Measurements from ENCODE around the gene FERMT2.

FERMT2 gene, protein sequence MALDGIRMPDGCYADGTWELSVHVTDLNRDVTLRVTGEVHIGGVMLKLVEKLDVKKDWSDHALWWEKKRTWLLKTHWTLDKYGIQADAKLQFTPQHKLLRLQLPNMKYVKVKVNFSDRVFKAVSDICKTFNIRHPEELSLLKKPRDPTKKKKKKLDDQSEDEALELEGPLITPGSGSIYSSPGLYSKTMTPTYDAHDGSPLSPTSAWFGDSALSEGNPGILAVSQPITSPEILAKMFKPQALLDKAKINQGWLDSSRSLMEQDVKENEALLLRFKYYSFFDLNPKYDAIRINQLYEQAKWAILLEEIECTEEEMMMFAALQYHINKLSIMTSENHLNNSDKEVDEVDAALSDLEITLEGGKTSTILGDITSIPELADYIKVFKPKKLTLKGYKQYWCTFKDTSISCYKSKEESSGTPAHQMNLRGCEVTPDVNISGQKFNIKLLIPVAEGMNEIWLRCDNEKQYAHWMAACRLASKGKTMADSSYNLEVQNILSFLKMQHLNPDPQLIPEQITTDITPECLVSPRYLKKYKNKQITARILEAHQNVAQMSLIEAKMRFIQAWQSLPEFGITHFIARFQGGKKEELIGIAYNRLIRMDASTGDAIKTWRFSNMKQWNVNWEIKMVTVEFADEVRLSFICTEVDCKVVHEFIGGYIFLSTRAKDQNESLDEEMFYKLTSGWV

DNA sequence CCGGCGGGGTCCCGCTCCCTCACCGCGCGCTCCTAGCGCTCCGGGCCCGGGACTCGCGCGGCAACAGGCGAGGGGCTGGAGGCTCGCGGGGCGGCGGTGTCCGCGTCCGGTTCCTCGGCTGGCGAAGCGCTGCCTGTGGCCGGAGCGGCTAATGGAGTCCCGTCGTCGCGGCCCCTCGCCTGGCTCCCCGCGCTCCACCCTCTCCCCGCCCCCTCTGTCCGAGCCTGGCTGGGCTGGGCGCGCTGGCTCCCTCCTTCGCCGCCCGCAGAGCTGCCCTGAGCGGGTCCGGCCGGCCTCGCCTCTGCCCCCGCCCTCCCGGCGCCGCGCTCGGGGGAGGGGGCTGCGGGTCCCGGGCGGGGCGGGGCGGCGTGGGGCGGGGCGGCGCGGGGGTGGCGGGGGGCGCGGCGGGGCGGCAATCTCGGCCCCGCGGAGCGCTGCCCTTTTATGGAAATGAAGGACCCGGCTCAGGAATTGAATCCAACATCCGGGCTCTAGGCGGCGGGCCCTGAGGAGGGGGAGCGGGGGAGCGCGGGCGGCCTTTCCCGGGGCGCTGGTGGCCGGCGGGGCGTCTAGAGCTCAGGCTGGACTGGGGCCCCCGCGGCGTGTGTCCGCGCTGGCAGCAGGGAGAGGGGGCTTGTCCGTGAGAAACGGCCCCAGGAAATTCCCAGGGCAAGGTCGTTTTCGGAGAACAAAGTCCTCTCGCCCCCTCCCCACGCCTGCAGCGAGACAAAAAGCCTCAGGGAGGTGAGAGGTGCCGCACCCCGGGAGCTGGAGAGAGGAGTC, at the start of gene FERMT2:
TSS of gene FERMT2 (minus strand) at position 153 of the 783 bp plus-strand sequence. CDS start 482 bp downstream, outside the sequence.
- DNase-seq (ENCODE audit: low read depth, low spot score), result peak; percentile 97

DNA sequence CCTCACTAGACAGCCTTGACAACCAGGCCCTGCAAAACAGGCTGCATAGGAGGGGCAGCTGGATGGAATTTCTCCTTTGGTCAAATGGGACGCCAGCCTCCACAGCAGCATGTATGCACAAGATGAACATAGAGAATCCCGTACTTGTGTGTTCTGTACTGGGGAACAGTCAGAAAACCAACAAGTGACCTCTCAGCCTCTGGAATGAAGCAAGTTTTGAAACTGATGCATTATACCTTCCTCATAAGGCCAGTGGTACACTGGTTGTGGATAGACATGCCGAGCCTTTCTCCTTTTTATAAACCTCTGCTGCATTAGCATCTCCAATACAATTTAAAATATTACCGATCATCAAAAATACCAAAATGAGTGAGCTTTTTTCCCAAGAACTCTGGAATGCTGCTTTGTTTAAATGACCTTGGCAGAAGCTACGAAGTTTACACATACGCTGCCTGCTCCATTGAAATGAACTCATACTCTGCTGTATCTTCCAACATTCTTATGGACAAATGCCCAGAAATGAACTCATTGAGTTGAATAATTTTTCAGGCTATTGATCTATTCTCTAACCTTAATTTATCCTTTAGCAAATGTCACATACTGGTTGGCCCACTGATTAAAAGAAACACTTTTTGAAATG, 47.6 kb upstream of the FERMT2 start:
- peak; percentile 58 for DNase-seq (ENCODE audit: low read depth, low spot score)

DNA sequence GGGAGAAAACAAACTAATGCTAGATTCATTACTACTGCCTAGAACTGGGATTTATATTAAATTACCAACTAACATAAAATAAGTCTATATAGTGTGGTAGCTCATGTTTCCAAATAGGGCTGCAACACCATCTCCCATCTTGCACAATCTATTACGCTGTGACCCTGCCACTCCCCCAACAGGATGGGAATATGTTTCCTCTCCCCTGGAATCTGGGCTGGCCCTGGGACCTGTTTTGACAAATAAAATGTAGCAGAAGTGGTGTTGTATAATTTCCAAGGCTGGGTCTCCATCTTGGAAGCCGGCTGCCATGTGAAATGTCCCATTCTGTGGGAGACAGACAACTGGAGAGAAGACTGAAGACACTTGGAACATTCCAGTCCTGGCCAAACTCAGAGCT, 45.6 kb upstream of the FERMT2 start:
- DNase-seq (ENCODE audit: low read depth, low spot score), result no peak

DNA sequence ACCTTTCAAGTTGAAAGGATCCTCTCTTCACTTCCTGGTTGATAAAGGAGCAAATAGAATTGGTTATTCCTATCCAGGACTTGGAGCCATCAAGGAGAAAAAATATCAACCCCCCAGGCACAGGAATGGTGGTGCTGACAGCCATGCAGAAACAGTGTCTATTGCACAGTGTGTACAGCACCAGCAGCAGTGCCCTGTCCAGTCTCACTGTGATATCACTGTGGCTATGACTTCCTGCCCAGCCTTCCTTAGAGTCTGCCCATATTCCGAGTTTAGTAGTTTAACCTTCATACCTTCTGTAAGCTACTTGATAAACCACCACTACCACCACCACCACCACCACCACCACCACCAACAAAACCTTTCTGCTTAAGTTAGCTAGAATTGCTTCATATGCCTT, 45.1 kb upstream of the FERMT2 start:
- no peak for DNase-seq (ENCODE audit: low read depth, low spot score)

DNA sequence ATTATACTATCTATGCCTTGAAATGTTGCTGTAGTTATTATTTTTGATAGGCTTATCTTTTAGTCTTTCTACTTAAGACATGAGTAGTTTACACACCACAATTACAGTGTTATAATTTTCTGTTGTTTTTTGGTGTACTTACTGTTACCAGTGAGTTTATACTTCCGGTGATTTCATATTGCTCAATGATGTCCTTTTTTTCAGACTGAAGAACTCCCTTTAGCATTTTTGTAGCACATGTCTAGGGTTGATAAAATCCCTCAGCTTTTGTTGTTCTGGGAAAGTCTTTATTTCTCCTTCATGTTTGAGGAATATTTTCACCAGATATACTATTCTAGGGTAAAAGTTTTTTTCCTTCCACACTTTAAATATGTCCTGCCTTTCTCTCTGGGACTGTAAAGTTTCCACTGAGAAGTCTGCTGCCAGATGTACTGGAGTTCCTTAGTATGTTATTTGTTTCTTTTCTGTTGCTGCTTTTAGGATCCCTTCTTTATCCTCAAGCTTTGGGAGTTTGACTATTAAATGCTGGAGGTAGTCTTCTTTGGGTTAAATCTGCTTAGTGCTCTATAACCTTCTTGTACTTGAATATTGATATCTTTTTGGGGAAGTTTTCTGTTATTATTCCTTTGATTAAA, 41.5 kb upstream of the FERMT2 start:
- no peak for DNase-seq (ENCODE audit: low read depth, low spot score)

DNA sequence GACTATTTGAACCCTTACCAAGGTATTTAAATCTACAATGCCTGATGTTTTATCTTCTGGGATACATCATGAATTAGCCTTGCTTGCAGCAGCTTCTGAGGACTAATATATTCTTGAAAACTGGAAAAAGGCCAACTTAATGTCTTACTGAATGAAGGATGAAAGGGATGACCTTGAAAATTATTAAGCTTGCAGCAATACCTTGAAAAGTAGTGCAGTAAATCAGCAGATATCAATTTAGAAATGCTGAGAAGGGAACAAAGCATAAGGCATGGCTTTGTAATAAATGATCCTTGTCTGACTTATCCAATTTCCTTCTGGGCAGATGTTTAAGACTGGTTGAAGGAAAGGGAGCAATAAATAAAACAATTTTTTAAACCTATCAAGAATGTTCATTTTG, 37.3 kb upstream of the FERMT2 start:
- DNase-seq (ENCODE audit: low read depth, low spot score), result no peak

DNA sequence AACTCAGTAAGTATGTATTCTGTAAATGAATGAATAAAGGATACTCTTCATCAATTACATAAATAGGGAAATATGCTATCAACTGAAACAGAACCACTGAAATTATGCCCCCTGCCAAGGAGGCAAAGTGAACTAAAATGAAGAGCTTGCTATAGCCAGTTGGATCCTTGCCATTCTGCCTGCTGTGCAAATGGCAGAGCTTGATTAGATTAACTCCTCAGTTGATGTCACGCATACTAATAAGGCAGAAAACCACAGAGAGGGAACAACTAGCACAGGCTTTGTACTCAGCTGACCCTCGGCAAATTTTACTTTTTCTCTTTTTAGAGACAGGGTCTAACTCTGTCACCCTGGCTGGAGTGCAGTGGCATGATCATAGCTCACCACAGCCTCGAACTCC, 36.7 kb upstream of the FERMT2 start:
- peak; percentile 75 for DNase-seq (ENCODE audit: low read depth, low spot score)

DNA sequence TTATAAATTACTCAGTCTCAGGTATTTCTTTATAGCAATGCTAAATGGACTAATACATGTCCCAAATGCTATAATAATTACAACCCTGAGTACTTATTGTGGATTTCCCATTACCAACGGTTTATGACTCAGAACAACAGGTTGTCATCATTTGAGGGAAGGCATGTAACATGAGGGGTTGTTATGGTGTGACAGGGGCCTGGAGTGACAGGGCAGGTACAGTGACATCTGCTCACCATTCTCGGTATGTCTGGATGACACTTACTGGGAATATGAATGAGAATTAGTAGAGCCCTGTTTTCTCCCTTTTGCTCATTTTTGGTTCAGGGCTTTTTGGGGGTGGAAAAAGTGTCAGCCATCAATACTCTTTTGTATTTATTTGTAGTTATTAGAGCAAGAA, 36.2 kb upstream of the FERMT2 start:
- no peak for DNase-seq (ENCODE audit: low read depth, low spot score)

DNA sequence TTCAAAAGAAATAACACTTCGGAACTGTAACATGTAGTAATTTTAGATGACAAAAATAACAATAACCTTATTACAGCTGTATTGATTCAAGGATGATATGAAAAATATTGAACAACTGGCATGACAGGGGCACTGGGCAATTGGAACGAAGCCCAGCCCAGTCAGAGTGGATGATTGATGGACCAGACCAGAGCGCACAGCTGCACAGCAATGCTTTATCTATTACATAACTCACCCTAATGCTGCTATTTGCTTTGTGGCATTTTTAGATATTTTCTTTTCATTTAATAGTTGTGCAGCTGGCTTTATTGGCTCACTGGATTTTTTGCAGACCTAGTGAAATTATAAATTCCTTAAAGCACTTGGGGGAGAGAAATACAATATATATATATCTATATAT, 26.9 kb upstream of the FERMT2 start:
- DNase-seq (ENCODE audit: low read depth, low spot score), result no peak

DNA sequence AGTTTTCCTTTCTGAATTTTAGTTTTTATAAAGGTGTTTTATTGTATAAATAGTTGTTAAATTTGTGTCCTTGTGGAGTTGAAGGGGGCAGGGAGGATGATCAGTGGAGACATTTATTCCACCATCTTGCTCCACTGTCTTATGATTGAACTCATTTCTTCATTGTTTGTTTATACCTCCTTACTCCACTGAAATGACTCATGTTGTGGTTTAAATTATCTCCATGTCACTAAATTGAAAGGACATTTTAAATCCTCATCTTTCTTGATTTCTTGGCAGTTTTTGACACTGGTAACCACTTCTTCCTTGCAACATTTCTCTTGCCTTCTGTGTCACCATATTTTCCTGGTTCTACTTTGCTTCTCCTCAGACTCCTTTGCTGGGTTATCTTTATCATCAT, 23.6 kb upstream of the FERMT2 start:
- DNase-seq (ENCODE audit: low read depth, low spot score), result no peak

DNA sequence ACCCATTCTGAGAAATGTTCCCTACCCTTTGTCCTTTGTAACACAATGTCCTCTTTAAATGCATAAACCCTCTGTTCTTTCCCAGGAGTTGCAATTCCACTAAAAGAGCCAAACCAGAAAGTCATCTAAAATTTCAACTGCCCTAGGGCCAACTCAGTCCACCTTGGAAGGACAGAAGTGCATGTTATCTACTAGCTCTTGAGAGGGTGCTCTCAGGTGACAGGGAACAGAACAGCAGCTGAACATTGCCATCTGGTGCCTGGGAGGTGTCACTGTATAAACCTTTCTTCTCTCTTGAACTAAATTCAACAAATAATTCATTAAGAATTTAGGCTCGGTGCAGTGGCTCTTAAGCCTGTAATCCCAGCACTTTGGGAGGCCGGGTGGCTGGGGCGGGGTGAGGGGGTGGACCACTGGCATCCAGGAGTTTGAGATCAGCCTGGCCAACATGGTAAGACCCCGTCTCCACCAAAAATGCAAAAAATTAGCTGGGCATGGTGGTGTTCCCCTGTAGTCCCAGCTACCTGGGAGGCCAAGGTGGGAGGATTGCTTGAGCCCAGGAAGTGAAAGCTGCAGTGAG, 10.3 kb upstream of the FERMT2 start:
- peak; percentile 47 for DNase-seq (ENCODE audit: low read depth, low spot score)

DNA sequence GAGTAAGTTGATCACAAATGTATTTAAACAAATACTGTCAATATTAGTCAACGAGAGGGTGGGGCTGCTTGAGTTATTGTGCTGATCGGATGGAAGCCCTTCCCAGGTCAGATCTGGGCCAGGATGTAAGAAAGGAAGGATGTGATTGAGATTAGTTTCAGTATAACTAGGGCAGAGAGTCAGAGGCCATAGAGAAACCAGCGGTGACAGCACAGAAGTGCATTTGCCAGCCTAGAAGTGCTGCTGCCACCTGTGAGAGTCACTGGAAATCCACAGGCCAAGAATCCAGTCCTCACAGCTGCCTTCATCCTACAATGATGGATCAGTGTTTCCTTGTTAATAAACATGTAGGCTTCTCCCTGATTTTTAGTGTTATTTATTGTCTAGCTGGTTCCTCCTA, 9.8 kb upstream of the FERMT2 start:
- DNase-seq (ENCODE audit: low read depth, low spot score), result no peak

DNA sequence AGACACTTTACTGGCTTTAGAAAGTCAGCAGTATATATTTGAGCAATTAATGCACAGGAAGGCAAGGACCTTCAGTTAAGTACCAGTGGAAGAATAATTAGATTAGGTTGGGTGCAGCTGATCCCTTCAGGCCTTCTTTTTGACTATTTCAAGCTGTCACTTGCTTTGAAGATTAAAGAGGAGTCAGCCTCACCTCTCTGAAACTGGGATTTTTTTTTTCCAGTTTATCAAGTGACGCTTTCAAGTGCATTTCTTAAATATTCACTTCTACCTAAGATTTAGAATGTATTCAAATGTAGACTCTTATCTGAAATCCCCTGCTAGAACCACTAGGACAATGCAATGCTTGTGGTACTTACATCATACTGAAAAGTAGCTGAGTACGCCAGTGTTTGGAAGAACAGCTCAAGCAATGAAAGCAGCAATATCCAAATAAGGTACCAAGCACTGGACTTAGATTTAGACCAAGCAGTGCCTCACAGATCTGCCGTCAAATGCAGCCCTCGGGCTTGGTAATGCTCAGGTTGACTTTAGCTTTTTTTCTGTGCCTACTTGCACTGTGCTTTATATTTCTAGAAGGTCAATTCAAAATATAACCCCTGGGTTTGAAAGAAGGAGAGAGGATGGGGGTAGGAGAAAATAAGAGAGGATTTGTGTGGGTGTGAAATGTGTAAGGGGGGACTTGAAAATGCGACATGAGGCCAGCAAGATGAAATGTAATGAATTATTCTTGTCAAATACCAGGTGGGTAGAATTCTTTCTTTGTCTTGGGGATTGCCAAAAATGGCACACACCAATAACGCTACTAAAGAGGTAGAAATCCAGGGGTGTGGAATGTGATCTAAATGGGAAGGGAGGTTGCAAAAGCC, 3.7 kb upstream of the FERMT2 start:
- DNase-seq (ENCODE audit: low read depth, low spot score), result peak; percentile 78

DNA sequence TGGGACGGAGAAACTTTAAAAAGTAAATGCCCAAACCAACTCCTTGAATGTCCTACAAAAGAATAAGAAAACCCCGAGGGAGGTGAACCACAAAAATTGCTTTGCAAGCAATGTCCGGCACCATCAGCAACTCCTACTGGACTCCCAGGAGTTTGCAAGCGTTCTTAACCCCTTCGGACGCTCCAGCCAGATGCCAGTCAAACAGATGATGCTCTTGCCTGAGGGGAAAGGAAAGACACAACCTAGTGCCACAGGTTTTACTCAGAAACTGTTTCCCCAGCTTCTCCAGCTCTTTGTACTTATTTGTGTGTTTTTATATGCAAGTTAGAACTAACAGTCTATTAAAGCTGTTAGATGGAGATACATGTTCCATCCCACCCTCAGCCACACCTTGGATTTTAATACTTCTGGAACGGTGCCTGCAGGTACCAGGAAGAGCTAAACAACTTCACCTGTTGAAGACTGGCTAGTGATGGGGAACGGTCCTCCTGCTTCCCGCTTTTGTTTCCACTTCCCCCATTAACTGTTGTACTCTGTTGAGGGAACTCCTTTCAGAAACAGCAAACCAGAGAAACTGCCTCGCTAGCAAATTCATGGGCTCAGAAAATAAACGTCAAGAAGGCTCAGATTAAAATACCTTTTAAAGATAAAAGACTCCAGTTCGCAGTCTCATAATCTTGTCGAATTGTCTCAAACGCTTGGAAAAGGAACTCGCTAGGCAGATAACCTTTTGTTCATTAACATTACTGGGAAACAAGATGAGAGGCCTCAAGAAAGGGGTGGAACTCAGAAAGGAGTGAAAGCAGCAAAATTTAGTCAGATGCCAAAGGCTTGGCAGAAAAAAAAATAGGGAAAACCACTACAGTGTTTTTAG, 1.1 kb upstream of the FERMT2 start:
- DNase-seq (ENCODE audit: low read depth, low spot score), result peak; percentile 79

DNA sequence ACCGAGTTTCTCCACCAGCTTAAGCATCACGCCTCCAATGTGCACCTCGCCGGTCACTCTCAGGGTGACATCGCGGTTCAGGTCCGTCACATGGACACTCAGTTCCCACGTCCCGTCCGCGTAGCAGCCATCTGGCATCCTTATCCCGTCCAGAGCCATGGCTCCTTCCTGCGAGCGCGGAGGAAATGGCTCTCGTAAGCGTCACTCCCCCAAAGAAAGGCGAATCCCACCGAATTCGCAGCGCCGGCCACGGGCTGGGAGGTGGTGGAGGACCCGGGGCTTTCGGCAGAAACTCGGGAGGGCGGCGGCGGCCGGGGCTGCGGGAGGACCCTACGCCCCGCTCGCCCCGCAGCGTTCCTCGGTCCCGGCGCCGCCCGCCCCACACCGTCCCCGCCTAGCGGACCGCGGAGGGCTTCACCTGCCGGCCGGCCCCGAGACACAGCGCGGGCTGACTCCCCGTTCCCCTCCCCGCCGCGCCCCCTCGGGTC, 396 bp downstream of the FERMT2 start:
- peak; percentile 70 for DNase-seq (ENCODE audit: low read depth, low spot score)

DNA sequence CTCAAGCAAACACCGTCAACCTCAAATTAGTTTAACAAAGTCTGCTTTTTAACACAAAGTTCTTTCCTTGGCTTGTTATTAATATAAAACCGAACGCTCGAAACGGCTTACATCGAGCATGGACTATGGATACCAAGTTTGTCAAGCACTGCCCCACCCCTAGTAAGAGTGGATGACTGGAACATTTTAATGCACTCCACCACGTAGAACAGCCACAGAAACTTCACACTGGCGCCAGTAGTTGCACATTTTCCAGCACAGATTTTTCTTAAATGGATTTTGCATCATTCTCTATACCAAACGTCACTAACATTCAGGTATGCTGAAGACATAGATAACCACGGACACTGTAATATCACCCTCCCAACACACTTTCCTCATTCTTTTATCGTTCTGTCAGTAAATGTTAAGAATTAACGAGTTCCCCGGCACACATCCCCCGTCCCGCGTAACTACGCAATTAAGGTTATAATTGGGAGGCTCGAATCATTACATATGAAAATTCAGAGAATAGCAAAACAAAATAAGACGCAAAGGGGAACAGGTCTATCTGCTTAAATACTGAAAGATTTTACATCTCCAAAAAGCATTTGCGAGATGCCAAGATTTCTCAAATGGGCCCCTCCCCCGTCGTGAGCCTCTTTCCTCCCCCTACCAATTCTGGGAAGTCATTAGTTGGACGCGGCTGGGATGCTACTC, 990 bp downstream of the FERMT2 start:
- DNase-seq (ENCODE audit: low read depth, low spot score), result peak; percentile 60

DNA sequence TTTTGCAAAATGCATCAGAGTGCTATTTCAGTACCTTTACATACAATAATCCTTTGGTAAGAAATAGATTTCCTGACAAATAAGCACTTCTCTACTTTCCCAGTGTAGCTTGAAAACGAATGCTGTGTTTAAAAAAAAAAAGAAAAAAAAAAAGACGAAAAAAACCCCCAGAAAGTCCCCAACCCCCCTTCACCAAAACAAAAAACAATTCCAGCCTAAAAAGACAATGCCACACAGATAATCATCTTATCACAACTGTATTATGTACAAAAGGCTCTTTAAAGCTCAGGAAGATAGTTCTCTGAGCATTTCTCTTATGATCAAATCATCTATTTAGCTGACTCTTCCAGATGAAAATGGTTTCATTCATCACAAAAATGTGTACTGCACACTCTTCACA, 1.6 kb downstream of the FERMT2 start:
- DNase-seq (ENCODE audit: low read depth, low spot score), result no peak

DNA sequence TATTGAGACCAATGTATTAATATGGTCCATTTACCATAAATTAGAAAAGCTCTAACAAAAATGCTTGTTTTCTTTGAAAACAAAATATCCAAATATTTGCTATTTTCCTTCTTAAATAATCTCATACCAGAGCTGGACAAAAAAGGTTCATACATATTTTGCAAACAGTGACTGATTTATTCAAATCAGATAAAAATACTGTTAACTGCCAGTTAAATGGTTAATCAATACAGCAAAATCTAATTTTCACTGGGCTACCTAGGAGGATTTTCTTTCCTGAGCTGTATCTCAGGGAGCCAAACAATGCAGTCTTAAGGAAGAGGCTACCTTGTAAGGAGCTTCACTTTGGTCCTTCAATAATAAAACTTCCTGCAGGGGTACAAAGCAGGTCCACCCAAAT, 2.0 kb downstream of the FERMT2 start:
- no peak for DNase-seq (ENCODE audit: low read depth, low spot score)

Measured in astrocyte of the hippocampus (primary cell).